ENCODE data around the gene LRP4.

The LRP4 gene

GRCh38 chr11:46826310-46827044 lies 91.9 kb downstream of the LRP4 start:
- no peak overlapping the region for H3K4me3 ChIP-seq (ENCODE audit: low read length)
- DNase-seq (ENCODE audit: low read depth, low spot score): no peak

- no peak overlapping the region for H3K4me3 ChIP-seq (ENCODE audit: low read length)
- peak; percentile 40 for DNase-seq (ENCODE audit: low read depth, low spot score)
Measured at GRCh38 chr11:46808799-46809431, 109.4 kb downstream of the LRP4 start.
